ENCODE data around the gene UBE2L3.
"Not testable (repeated sequence)": the region's sequence is repeated elsewhere in the genome, so short reads cannot be mapped to it uniquely, and the experiment has no call there.

The UBE2L3 gene

DNA sequence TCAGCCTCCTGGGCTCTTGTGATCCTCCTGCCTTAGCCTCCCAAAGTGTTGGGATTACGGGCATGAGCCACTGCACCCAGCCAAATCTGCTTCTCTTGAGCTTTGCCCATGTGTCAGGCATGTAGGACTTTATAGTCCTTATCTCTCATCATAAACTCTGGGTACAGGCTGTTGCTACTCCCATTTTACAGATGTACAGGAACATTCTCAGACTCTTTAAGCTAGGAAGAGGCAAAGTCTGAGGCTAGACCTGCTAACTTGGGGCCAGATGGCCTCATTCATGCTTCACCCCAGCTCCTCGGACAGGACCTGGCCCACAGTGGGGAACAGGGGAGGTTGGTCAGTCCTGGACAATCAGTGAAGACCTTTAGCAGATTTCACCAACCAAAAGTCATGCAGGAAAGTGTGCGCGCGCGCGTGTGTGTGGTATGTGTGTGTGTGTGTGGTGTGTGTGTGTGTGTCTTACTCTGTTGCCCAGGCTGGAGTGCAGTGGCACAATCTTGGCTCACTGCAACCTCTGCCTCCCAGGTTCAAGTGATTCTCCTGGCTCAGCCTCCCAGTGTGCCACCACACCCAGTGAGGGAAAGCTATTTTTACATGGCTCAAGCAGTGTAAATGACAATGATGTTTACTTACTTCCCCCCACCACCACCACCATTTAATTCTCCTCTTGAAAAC lies 38.5 kb downstream of the UBE2L3 start:
- no peak overlapping the region for H3K4me3 ChIP-seq (ENCODE audit: low read depth, low read length)
- TF ChIP-seq, protein P1, sequence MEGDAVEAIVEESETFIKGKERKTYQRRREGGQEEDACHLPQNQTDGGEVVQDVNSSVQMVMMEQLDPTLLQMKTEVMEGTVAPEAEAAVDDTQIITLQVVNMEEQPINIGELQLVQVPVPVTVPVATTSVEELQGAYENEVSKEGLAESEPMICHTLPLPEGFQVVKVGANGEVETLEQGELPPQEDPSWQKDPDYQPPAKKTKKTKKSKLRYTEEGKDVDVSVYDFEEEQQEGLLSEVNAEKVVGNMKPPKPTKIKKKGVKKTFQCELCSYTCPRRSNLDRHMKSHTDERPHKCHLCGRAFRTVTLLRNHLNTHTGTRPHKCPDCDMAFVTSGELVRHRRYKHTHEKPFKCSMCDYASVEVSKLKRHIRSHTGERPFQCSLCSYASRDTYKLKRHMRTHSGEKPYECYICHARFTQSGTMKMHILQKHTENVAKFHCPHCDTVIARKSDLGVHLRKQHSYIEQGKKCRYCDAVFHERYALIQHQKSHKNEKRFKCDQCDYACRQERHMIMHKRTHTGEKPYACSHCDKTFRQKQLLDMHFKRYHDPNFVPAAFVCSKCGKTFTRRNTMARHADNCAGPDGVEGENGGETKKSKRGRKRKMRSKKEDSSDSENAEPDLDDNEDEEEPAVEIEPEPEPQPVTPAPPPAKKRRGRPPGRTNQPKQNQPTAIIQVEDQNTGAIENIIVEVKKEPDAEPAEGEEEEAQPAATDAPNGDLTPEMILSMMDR (IDR thresholded peaks at IDR 0.05; ENCODE audit: control insufficient read depth, extremely low read depth, insufficient read depth), result no peak
- DNase-seq (ENCODE audit: low read depth), result no peak

DNA sequence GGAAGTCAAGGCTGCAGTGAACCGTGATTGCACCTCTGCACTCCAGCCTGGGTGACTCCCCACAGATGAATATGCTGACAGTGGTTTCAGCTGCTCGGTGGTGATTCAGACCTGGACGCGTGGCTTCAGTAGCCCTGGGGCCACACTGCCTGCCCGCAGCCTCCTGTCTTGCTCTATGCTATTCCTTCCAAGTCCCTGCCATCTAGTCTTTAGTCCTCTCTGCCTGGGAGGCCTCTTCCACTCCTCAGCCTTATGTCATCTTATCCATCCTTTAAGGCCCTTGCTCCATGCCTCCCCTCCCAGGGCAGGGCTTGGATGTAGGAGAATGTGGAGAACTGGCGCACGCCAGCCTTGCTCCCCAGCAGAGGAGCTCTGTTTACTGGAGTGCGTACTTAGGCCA lies 39.3 kb downstream of the UBE2L3 start:
- DNase-seq (ENCODE audit: low read depth), result no peak
- TF ChIP-seq, protein P1 (IDR thresholded peaks at IDR 0.05; ENCODE audit: control insufficient read depth, extremely low read depth, insufficient read depth), result no peak
- H3K4me3 ChIP-seq (ENCODE audit: low read depth, low read length), result no peak overlapping the region

DNA sequence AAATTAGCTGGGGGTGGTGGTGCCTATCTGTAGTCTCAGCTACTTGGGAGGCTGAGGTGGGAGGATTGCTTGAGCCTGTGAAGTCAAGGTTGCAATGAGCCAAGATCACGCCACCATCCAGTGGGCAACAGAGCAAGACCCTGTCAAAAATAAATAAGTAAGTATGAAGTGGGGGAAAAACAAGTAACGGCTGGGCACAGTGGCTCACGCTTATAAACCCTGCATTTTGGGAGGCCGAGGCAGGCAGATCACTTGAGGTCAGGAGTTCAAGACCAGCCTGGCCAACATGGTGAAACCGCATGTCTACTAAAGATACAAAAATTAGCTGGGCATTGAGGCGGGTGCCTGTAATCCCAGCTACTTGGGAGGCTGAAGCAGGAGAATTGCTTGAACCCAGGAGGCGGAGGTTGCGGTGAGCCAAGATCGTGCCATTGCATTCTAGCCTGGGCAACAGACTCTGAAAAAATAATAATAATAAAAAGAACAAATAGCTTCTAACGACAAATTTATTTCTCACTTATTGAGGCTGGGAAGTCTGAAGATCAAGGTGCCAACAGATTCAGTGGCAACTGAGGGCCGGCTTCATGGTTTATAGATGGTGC lies 42.1 kb downstream of the UBE2L3 start:
- not testable (repeated sequence) for DNase-seq (ENCODE audit: low read depth); H3K4me3 ChIP-seq (ENCODE audit: low read depth, low read length)

DNA sequence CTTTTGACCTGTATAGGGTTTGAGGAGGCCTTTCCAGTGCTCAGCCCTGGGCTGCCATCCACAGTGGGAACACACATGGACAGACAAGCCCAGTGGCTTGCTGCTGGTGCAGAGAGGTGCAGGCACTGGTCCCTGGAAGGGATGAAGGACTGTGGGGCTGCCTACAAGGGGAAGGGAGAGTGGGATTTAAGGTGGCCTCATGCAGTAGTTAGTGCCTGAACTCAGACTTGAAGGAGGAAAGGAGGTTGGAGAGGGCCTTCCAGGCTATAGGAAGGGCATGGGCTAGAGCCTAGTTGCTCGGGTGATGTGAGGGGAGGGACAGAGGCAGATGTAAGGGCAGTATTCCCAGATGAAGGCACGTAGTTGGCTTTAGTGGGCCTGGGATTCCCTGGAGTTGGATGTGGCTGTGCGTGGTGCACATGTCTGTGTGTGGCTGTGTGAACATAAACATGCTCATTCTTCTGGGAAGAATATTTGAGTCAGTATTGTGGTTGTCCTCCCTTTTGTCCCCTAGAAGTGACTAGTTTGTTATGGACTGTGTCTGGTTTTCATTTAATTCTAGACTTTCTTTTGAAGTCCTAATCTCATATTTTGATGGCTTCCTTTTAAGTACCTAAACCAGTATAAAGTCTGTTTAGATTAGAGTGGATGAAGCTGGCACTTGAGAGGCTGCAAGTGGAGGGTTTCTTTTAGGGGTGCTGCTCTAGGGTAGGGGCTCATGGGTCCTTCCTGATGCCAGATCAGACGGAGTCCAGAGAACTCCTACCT lies 43.9 kb downstream of the UBE2L3 start:
- no peak overlapping the region for H3K4me3 ChIP-seq (ENCODE audit: low read depth, low read length)
- TF ChIP-seq, protein P1 (IDR thresholded peaks at IDR 0.05; ENCODE audit: control insufficient read depth, extremely low read depth, insufficient read depth), result no peak
- no peak for DNase-seq (ENCODE audit: low read depth)

DNA sequence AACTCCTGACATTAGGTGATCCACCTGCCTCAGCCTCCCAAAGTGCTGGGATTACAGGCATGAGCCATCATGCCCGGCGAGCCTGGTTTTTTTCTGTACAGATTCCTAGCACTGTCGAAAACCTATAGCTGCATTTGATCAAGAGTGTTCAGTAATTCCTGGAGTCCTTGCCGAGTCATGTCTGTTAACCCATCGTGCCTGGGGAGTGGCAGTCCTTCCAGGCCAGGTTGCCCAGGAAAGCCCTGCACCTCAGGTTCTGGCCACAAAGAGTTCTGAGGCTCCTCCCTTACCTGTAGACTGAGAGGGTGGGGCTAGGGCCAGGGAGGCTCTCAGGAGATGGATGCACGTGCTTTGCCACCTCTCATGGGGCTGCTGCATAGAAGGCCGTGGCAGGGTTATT lies 45.3 kb downstream of the UBE2L3 start:
- DNase-seq (ENCODE audit: low read depth), result no peak
- H3K4me3 ChIP-seq (ENCODE audit: low read depth, low read length), result no peak overlapping the region
- TF ChIP-seq, protein P1 (IDR thresholded peaks at IDR 0.05; ENCODE audit: control insufficient read depth, extremely low read depth, insufficient read depth), result no peak

DNA sequence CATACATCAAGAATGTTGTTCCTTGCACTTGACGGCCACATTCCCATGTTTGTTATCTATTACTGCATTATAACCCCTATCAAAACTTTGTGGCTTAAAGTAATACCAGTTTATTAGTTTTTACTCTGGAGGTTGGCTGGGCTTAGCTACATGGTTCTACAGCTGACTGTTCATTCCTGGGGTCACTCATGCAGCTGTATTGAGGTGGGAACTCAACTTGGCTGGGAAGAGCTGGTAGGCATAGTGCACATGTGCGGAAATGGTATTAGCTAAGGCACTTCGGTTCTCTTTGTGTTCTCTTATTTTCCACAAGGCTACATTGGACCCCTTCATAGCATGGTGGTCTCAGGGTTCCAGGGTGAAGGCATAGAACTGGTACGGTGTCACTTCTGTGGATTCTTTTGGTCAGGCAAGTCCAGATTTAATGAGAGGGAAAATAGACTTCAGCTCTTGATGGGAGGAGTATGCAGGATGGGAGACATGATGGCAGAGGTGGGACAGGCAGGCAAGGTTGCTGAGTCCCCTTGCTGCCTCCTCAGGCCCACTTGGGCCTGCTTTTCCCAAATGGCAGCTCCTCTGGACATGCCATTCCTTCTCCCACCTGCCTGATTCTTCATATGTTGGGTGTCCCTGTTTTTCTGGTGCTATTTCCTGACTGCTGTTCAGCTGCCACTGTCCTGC lies 46.2 kb downstream of the UBE2L3 start:
- TF ChIP-seq, protein P1 (IDR thresholded peaks at IDR 0.05; ENCODE audit: control insufficient read depth, extremely low read depth, insufficient read depth), result no peak
- no peak for DNase-seq (ENCODE audit: low read depth)
- H3K4me3 ChIP-seq (ENCODE audit: low read depth, low read length), result no peak overlapping the region

DNA sequence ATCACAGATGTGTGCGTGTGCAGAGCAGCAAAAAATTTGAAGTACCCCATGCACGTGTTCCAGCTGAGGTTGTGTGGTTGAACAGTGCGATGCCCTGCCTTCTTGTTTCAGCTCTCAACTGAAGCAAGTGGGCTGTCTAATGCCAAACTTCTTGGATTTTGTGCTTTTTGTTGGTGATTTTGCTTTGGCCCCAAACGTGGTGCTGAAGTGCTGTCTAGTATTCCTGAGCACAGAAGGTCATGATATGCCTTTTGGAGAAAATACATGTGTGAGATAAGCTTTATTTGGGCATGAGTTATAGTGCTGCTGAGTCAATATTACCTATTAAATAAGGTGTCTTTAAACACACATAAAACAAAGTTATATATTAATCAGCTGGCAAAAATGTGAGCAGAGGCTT lies 48.2 kb downstream of the UBE2L3 start:
- H3K4me3 ChIP-seq (ENCODE audit: low read depth, low read length), result no peak overlapping the region
- TF ChIP-seq, protein P1 (IDR thresholded peaks at IDR 0.05; ENCODE audit: control insufficient read depth, extremely low read depth, insufficient read depth), result no peak
- DNase-seq (ENCODE audit: low read depth), result peak; percentile 32

DNA sequence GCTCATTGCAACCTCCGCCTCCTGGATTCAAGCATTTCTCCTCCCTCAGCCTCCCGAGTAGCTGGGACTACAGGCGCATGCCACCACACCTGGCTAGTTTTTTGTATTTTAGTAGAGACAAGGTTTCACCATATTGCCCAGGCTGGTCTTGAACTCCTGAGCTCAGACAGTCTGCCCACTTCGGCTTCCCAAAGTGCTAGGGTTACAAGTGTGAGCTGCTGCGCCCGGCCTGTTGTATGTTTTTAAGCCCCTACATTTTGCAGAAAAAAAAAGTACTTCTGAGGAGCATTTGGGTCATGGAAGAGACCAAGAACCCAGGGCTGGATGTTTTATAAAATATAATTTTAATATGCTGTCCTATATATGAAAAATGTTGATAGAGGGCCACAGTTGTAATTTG lies 49.8 kb downstream of the UBE2L3 start:
- not testable (repeated sequence) for DNase-seq (ENCODE audit: low read depth)

More for the DNA sequence above, 49.8 kb downstream of the UBE2L3 start:
- not testable (repeated sequence) for H3K4me3 ChIP-seq (ENCODE audit: low read depth, low read length)
